K562 (cell line): Measurements from ENCODE around the gene SLC34A3. TPM values are rescaled to one million over a fixed set of nuclear protein-coding genes. Genes with fewer than 3 reads are reported as not detected.

Experiments
- ATF6 ChIP-seq: sonication (generic); formaldehyde crosslinking; IDR thresholded peaks from 2 replicates; pipeline ENCODE4 v1.4.0; 2020; ENCODE audit warnings: mild to moderate bottlenecking, missing genetic modification reagents
- BCOR ChIP-seq: fragments of 450-650 bp; IDR thresholded peaks from 2 replicates; pipeline ENCODE4 v1.6.1; 2016
- CREB3L1 ChIP-seq: fragments of 450-650 bp; IDR thresholded peaks from 2 replicates; pipeline ENCODE4 v1.6.1; 2014; ENCODE audit warnings: low read depth, mild to moderate bottlenecking, moderate library complexity, borderline replicate concordance
- NCOR1 ChIP-seq: fragments of 450-650 bp; IDR thresholded peaks from 2 replicates; pipeline ENCODE4 v1.6.1; 2016; ENCODE audit warnings: mild to moderate bottlenecking, moderate library complexity
- RERE ChIP-seq: sonication (generic); formaldehyde crosslinking; IDR thresholded peaks from 2 replicates; pipeline ENCODE4 v1.8.0; 2023; ENCODE audit warnings: missing genetic modification reagents, mild to moderate bottlenecking, borderline replicate concordance
- SIN3A ChIP-seq, 2 experiments: fragments of 150-350 bp in 1 of 2; IDR thresholded peaks; 2 replicates each; pipeline ENCODE4 v1.6.1; 2011 to 2016; ENCODE audit warnings: borderline replicate concordance in 2 of 2, low read depth in 2 of 2, low read length in 2 of 2, mild to moderate bottlenecking in 2 of 2, moderate library complexity in 2 of 2; ENCODE audit not compliant: control insufficient read depth in 1 of 2
- SRF ChIP-seq, 2 experiments: fragments of 250-450, 450-650 bp in 1 of 2; sonication (Bioruptor Pico) in 1 of 2; sonication (generic) in 1 of 2; formaldehyde crosslinking; IDR thresholded peaks; 2 replicates each; pipeline versions ENCODE4 v1.5.0 to v1.5.1; 2020 to 2022; ENCODE audit warnings: mild to moderate bottlenecking in 1 of 2, missing genetic modification reagents in 1 of 2
- THAP7 ChIP-seq: fragments of 250-450 bp; sonication (Bioruptor Pico); IDR thresholded peaks from 2 replicates; pipeline ENCODE4 v1.5.0; 2021
- ZEB2 ChIP-seq: fragments of 450-650 bp; IDR thresholded peaks from 2 replicates; pipeline ENCODE4 v1.6.1; 2016
- ZFP91 ChIP-seq: sonication (generic); formaldehyde crosslinking; IDR thresholded peaks from 2 replicates; pipeline ENCODE4 v1.8.0; 2022; ENCODE audit warnings: mild to moderate bottlenecking, missing genetic modification reagents
- ZFX ChIP-seq: sonication (generic); formaldehyde crosslinking; IDR thresholded peaks from 2 replicates; pipeline ENCODE4 v1.8.0; 2022; ENCODE audit warnings: mild to moderate bottlenecking, missing genetic modification reagents, moderate library complexity
- polyA plus RNA-seq, 8 experiments: library from polyadenylated mRNA; depleted of rRNA in 4 of 8; stranded (reverse) in 5 of 8; unstranded in 3 of 8; fragments of >200 nt; fragmentation: Nextera tagmentation in 2 of 8; fragmentation: Illumina TruSeq in 1 of 8; extraction: Ambion mirVana in 2 of 8; extraction: Trizol in 1 of 8; gene quantifications; 2 replicates each; pipeline versions ENCODE4 v1.2.1 to v1.2.3, GENCODE V29; 2011 to 2014; ENCODE audit warnings: inconsistent platforms in 1 of 8, missing spikeins in 1 of 8
- total RNA-seq, 7 experiments: library from RNA; depleted of rRNA in 6 of 7; stranded (reverse); fragments of >200 nt in 6 of 7; fragmentation: Illumina TruSeq in 2 of 7; extraction: Trizol in 2 of 7; gene quantifications; 2 replicates each; pipeline versions ENCODE4 v1.2.1 to v1.2.3, GENCODE V29; 2011 to 2021; ENCODE audit warnings: low replicate concordance in 1 of 7

Gene SLC34A3
- total and polyA plus RNA-seq, 9 of the 15 experiments (the other 6 are each of a cell fraction or from before 2014, with no cell fraction given) = not detected

GRCh38 chr9:137254624-137255447, 24.1 kb downstream of the SLC34A3 start, which contains the start of gene NELFB (continued):
- TF ChIP-seq RERE (CRISPR knock-in tag) (no peak), CREB3L1 (0 out of 2 replicates have a peak, but pooled peaks have one; percentile 24), NCOR1 (peak; percentile 41; the same call in 1 of the 2 replicates), ATF6 (0 out of 2 replicates have a peak, but pooled peaks have one; percentile 48), ZFP91 (CRISPR knock-in tag) (no peak), ZFX (CRISPR knock-in tag) (peak; percentile 49; the same call in 1 of the 2 replicates), SRF (CRISPR knock-in tag; IDR thresholded peaks at IDR 0.05) (peak in 1 of 2 experiments; percentile 50; a peak in 1 of 4 replicates), BCOR (peak; percentile 4; the same call in 1 of the 2 replicates), SIN3A (IDR thresholded peaks at IDR 0.05; ENCODE audit: borderline replicate concordance in 2 of 2, control insufficient read depth in 1 of 2, low read depth in 2 of 2, low read length in 2 of 2) (peak; percentile 81; a peak in 2 of 4 replicates), ZEB2 (no peak), THAP7 (CRISPR knock-in tag) (0 out of 2 replicates have a peak, but pooled peaks have one; percentile 72)
